ENCODE results near the gene CAB39.
A peak's percentile ranks its signal among the peaks of the same experiment; 100 is the strongest.

The CAB39 gene

DNA sequence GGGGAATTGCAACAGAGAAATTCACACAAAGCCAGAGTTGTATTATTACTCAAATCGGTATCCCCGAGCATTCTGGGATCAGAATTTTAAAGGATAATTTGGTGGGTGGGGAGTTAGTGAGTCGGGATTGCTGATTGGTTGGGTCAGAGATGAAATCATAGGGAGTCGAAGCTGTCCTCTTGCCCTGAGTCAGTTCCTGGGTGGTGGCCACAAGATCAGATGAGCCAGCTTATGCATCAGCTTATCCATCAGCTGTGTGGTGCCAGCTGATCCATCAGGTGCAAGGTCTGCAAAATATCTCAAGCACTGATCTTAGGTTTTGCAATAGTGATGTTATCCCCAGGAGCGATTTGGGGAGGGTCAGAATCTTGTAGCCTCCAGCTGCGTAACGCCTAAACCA lies 117.8 kb downstream of the CAB39 start:
- Histone ChIP-seq H2AK5ac (ENCODE audit: low read length, severe bottlenecking) (no peak overlapping the region), H3K79me1 (replicated peaks; ENCODE audit: low read length, poor library complexity, severe bottlenecking) (no peaks in the 10 kb centered on the region), H3K18ac (ENCODE audit: low read depth in 1 of 2, low read length in 2 of 2) (no peak overlapping the region), H3K27me3 (ENCODE audit: control insufficient read depth in 1 of 2, insufficient read depth in 1 of 2, low read length in 2 of 2) (peaks cover 19 to 50% of the 10 kb centered on the region in 2 experiments), H2AFZ (ENCODE audit: low read depth, low read length) (no peak overlapping the region), H4K8ac (ENCODE audit: low read length) (no peak overlapping the region), H3K4me2 (ENCODE audit: low read length, poor library complexity, severe bottlenecking) (no peak overlapping the region), H3K9ac (ENCODE audit: low read length) (no peak overlapping the region), H2BK120ac (ENCODE audit: low read depth, low read length) (no peak overlapping the region), H2BK12ac (ENCODE audit: low read length in 2 of 2) (no peak overlapping the region), H3K9me3 (ENCODE audit: control insufficient read depth, low read length) (no peaks in the 10 kb centered on the region), H3K36me3 (ENCODE audit: control insufficient read depth in 1 of 2, insufficient read depth in 2 of 2, low read depth in 1 of 2, low read length in 2 of 2) (no peaks in the 10 kb centered on the region), H4K91ac (ENCODE audit: low read length) (no peak overlapping the region), H2BK15ac (ENCODE audit: low read depth, poor library complexity, severe bottlenecking) (no peak overlapping the region), H3K27ac (ENCODE audit: low read length, poor library complexity, severe bottlenecking) (no peak overlapping the region), H3K4me1 (ENCODE audit: control insufficient read depth, insufficient read depth, low read depth, low read length) (no peaks in the 10 kb centered on the region), H2BK5ac (ENCODE audit: low read depth, low read length, poor library complexity, severe bottlenecking) (no peak overlapping the region), H3K14ac (ENCODE audit: low read length in 2 of 2) (no peak overlapping the region), H3K23ac (ENCODE audit: low read length in 2 of 2) (no peak overlapping the region), H3K4ac (ENCODE audit: low read depth in 1 of 2, low read length in 2 of 2) (no peak overlapping the region), H3K4me3 (ENCODE audit: insufficient read depth in 1 of 2, low read depth in 1 of 2, low read length in 2 of 2) (no peak overlapping the region)
- DNase-seq: no peak
- WGBS: 87% methylated on average over 7 of the region's 7 CpGs

DNA sequence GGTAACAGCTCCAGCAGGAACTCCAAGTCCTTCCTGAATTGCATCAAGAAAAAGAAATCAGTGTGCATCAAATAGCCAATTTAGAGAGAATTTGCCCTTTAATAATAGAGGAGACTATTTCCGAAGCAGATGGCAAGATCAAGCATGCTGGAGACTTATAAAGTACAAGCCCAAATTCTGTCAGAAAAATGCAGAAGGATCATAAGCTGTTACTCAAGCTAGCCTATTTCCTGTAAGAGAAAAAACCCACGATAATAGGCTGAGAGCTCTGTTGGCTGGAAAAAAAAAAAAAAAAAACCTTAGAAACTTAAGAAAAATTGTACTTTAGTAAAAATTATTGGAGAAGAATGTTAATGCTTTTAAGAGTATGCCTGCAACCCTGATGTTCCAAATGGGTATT lies 127.7 kb downstream of the CAB39 start:
- 85% methylated on average over 2 of the region's 2 CpGs for WGBS
- no peak overlapping the region for H3K27ac ChIP-seq (ENCODE audit: low read length, poor library complexity, severe bottlenecking)
- H4K8ac ChIP-seq (ENCODE audit: low read length): no peak overlapping the region
- no peak overlapping the region for H2BK5ac ChIP-seq (ENCODE audit: low read depth, low read length, poor library complexity, severe bottlenecking)
- no peak overlapping the region for H2BK12ac ChIP-seq (ENCODE audit: low read length in 2 of 2)
- no peak overlapping the region for H3K4ac ChIP-seq (ENCODE audit: low read depth in 1 of 2, low read length in 2 of 2)
- H3K79me1 ChIP-seq (replicated peaks; ENCODE audit: low read length, poor library complexity, severe bottlenecking): no peaks in the 10 kb centered on the region
- H3K4me1 ChIP-seq (ENCODE audit: control insufficient read depth, insufficient read depth, low read depth, low read length): no peaks in the 10 kb centered on the region
- H2AK5ac ChIP-seq (ENCODE audit: low read length, severe bottlenecking): no peak overlapping the region
- H2BK15ac ChIP-seq (ENCODE audit: low read depth, poor library complexity, severe bottlenecking): no peak overlapping the region
- no peaks in the 10 kb centered on the region for H3K36me3 ChIP-seq (ENCODE audit: control insufficient read depth in 1 of 2, insufficient read depth in 2 of 2, low read depth in 1 of 2, low read length in 2 of 2)
- H3K18ac ChIP-seq (ENCODE audit: low read depth in 1 of 2, low read length in 2 of 2): no peak overlapping the region
- H3K4me3 ChIP-seq (ENCODE audit: insufficient read depth in 1 of 2, low read depth in 1 of 2, low read length in 2 of 2): no peak overlapping the region
- H3K14ac ChIP-seq (ENCODE audit: low read length in 2 of 2): no peak overlapping the region
- no peak overlapping the region for H3K4me2 ChIP-seq (ENCODE audit: low read length, poor library complexity, severe bottlenecking)
- H3K27me3 ChIP-seq (ENCODE audit: control insufficient read depth in 1 of 2, insufficient read depth in 1 of 2, low read length in 2 of 2): peaks cover 23 to 35% of the 10 kb centered on the region in 2 experiments
- no peak overlapping the region for H3K23ac ChIP-seq (ENCODE audit: low read length in 2 of 2)
- H3K9me3 ChIP-seq (ENCODE audit: control insufficient read depth, low read length): no peaks in the 10 kb centered on the region
- no peak for DNase-seq
- no peak overlapping the region for H2AFZ ChIP-seq (ENCODE audit: low read depth, low read length)
- no peak overlapping the region for H2BK120ac ChIP-seq (ENCODE audit: low read depth, low read length)
- H4K91ac ChIP-seq (ENCODE audit: low read length): no peak overlapping the region
- H3K9ac ChIP-seq (ENCODE audit: low read length): no peak overlapping the region

DNA sequence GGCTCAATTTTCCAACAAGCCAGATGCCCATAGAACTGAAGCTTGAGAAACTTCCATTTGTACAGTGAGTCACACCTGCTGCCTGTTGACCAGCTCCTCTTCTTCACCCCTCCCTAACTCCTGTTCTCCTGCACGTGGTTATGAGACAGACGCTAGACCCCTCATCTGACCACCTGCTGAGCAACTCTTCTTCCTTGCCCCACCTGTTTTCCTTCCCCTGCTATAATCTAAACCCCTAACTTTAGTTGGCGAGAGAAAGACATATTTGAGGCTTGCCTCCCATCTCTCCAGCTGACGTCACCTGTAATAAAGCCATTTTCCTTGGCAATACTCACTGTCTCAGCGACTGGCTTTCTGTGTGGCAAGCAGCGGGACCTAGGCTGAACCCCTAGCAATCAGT lies 129.8 kb downstream of the CAB39 start:
- H3K23ac ChIP-seq (ENCODE audit: low read length in 2 of 2): no peak overlapping the region
- no peak overlapping the region for H3K4me3 ChIP-seq (ENCODE audit: insufficient read depth in 1 of 2, low read depth in 1 of 2, low read length in 2 of 2)
- no peak overlapping the region for H2BK120ac ChIP-seq (ENCODE audit: low read depth, low read length)
- H3K18ac ChIP-seq (ENCODE audit: low read depth in 1 of 2, low read length in 2 of 2): no peak overlapping the region
- peaks cover 3% of the 10 kb centered on the region for H3K9me3 ChIP-seq (ENCODE audit: control insufficient read depth, low read length)
- peaks cover 25 to 37% of the 10 kb centered on the region in 2 experiments for H3K27me3 ChIP-seq (ENCODE audit: control insufficient read depth in 1 of 2, insufficient read depth in 1 of 2, low read length in 2 of 2)
- H3K36me3 ChIP-seq (ENCODE audit: control insufficient read depth in 1 of 2, insufficient read depth in 2 of 2, low read depth in 1 of 2, low read length in 2 of 2): no peaks in the 10 kb centered on the region
- H3K4me2 ChIP-seq (ENCODE audit: low read length, poor library complexity, severe bottlenecking): no peak overlapping the region
- H2AK5ac ChIP-seq (ENCODE audit: low read length, severe bottlenecking): no peak overlapping the region
- H3K14ac ChIP-seq (ENCODE audit: low read length in 2 of 2): peak overlapping the region in 1 of 2 experiments; percentile 36
- no peak overlapping the region for H2BK15ac ChIP-seq (ENCODE audit: low read depth, poor library complexity, severe bottlenecking)
- WGBS: 86% methylated on average over 6 of the region's 6 CpGs
- H2AFZ ChIP-seq (ENCODE audit: low read depth, low read length): no peak overlapping the region
- H2BK12ac ChIP-seq (ENCODE audit: low read length in 2 of 2): no peak overlapping the region
- no peak for DNase-seq
- no peak overlapping the region for H3K27ac ChIP-seq (ENCODE audit: low read length, poor library complexity, severe bottlenecking)
- H2BK5ac ChIP-seq (ENCODE audit: low read depth, low read length, poor library complexity, severe bottlenecking): no peak overlapping the region
- H3K79me1 ChIP-seq (replicated peaks; ENCODE audit: low read length, poor library complexity, severe bottlenecking): no peaks in the 10 kb centered on the region
- H4K8ac ChIP-seq (ENCODE audit: low read length): no peak overlapping the region
- no peak overlapping the region for H3K4ac ChIP-seq (ENCODE audit: low read depth in 1 of 2, low read length in 2 of 2)
- no peak overlapping the region for H3K9ac ChIP-seq (ENCODE audit: low read length)
- no peak overlapping the region for H4K91ac ChIP-seq (ENCODE audit: low read length)
- H3K4me1 ChIP-seq (ENCODE audit: control insufficient read depth, insufficient read depth, low read depth, low read length): peaks cover under 1% of the 10 kb centered on the region

DNA sequence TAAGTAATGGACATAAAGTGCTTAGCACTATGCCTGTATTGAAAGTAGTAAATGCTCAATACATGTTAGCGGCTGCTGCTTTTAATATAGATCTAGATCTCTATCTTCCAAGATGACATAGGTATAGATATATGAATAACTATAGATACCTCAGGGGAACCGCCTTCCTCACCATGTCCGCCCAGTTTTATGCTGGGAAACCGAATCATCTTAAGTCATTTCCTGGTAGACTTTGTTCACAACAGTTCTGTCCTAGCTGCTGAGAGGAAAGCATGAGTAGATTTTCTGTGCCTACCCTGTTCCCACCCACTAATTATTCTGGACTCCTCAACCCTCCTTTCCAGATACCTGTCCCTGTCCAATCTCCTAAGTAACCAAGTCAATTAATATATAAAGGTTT lies 130.5 kb downstream of the CAB39 start:
- Histone ChIP-seq H2BK15ac (ENCODE audit: low read depth, poor library complexity, severe bottlenecking) (no peak overlapping the region), H3K4me1 (ENCODE audit: control insufficient read depth, insufficient read depth, low read depth, low read length) (peaks cover 3% of the 10 kb centered on the region), H3K4me3 (ENCODE audit: insufficient read depth in 1 of 2, low read depth in 1 of 2, low read length in 2 of 2) (no peak overlapping the region), H3K36me3 (ENCODE audit: control insufficient read depth in 1 of 2, insufficient read depth in 2 of 2, low read depth in 1 of 2, low read length in 2 of 2) (no peaks in the 10 kb centered on the region), H3K27ac (ENCODE audit: low read length, poor library complexity, severe bottlenecking) (no peak overlapping the region), H3K4me2 (ENCODE audit: low read length, poor library complexity, severe bottlenecking) (no peak overlapping the region), H2BK5ac (ENCODE audit: low read depth, low read length, poor library complexity, severe bottlenecking) (no peak overlapping the region), H3K18ac (ENCODE audit: low read depth in 1 of 2, low read length in 2 of 2) (no peak overlapping the region), H3K9ac (ENCODE audit: low read length) (no peak overlapping the region), H4K8ac (ENCODE audit: low read length) (no peak overlapping the region), H2AK5ac (ENCODE audit: low read length, severe bottlenecking) (no peak overlapping the region), H2BK12ac (ENCODE audit: low read length in 2 of 2) (no peak overlapping the region), H2BK120ac (ENCODE audit: low read depth, low read length) (no peak overlapping the region), H3K79me1 (replicated peaks; ENCODE audit: low read length, poor library complexity, severe bottlenecking) (no peaks in the 10 kb centered on the region), H3K4ac (ENCODE audit: low read depth in 1 of 2, low read length in 2 of 2) (no peak overlapping the region), H3K14ac (ENCODE audit: low read length in 2 of 2) (no peak overlapping the region), H2AFZ (ENCODE audit: low read depth, low read length) (no peak overlapping the region), H3K23ac (ENCODE audit: low read length in 2 of 2) (no peak overlapping the region), H3K9me3 (ENCODE audit: control insufficient read depth, low read length) (peaks cover 3% of the 10 kb centered on the region), H4K91ac (ENCODE audit: low read length) (no peak overlapping the region), H3K27me3 (ENCODE audit: control insufficient read depth in 1 of 2, insufficient read depth in 1 of 2, low read length in 2 of 2) (peaks cover 25 to 37% of the 10 kb centered on the region in 2 experiments)
- DNase-seq: no peak
- 100% methylated on average over 3 of the region's 4 CpGs for WGBS
